Measurements from ENCODE around the gene TENT4B.

Gene TENT4B

GRCh38 chr16:50224286-50224685 is 71.2 kb downstream of the TENT4B start:
- WGBS (ENCODE audit: extremely low coverage, insufficient coverage, insufficient read length), result no CpG with 5 or more reads among the region's 3 CpGs

DNA sequence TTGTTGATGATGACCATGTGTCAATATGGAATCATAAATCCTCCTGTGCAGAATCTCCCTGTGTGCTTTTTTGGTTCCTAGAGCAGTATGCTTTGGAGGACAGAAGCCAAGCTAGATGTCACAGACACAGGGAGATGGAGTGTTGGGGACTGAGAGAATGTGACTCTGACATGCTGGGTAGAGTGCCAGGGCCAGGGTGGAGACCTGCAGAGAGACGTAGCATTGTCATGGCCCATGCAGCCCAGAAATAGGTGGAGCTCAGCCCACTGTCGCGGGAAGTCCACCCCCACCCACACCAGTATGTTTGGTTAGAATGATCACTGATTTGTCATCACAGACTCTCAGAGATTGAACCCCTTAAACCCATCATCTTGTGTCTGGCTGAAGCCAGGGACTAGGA is 74.0 kb downstream of the TENT4B start:
- Histone ChIP-seq H3K4me1 (ENCODE audit: control insufficient read depth in 1 of 2, insufficient read depth in 2 of 2, low read length in 2 of 2) (no peaks in the 10 kb centered on the region), H4K8ac (ENCODE audit: low read depth, low read length) (no peak overlapping the region), H2BK5ac (ENCODE audit: low read depth, low read length, poor library complexity) (no peak overlapping the region), H4K12ac (ENCODE audit: low read depth, low read length) (no peak overlapping the region), H2BK120ac (ENCODE audit: insufficient read depth, low read length, poor library complexity) (no peak overlapping the region), H2AK5ac (ENCODE audit: low read length) (no peak overlapping the region), H3K4me3 (ENCODE audit: low read depth, low read length) (no peak overlapping the region), H3K27ac (ENCODE audit: low read depth, low read length) (no peak overlapping the region), H3K9ac (ENCODE audit: low read length) (no peak overlapping the region), H4K91ac (ENCODE audit: low read depth, low read length) (no peak overlapping the region), H3K27me3 (ENCODE audit: insufficient read depth, low read length) (no peaks in the 10 kb centered on the region), H3K79me1 (ENCODE audit: low read length) (peaks cover 2% of the 10 kb centered on the region), H3K4ac (ENCODE audit: low read depth, low read length) (no peak overlapping the region), H3K23ac (ENCODE audit: low read length) (no peak overlapping the region), H3K9me3 (ENCODE audit: insufficient read depth, low read depth, low read length) (no peaks in the 10 kb centered on the region), H3K18ac (ENCODE audit: low read length) (no peak overlapping the region), H3K4me2 (ENCODE audit: low read length) (no peak overlapping the region), H2AFZ (ENCODE audit: insufficient read depth, low read length, poor library complexity) (no peak overlapping the region), H3K14ac (ENCODE audit: low read length) (no peak overlapping the region), H3K79me2 (ENCODE audit: control insufficient read depth, insufficient read depth, low read length, poor library complexity) (no peaks in the 10 kb centered on the region), H2BK12ac (ENCODE audit: low read length) (no peak overlapping the region), H3K36me3 (ENCODE audit: control insufficient read depth in 1 of 2, insufficient read depth in 2 of 2, low read length in 2 of 2) (peaks cover 5 to 11% of the 10 kb centered on the region in 2 experiments)
- no CpG with 5 or more reads among the region's 3 CpGs for WGBS (ENCODE audit: extremely low coverage, insufficient coverage, insufficient read length)
- DNase-seq, result no peak

More at GRCh38 chr16:50224286-50224685, 71.2 kb downstream of the TENT4B start:
- H2BK12ac ChIP-seq (ENCODE audit: low read length), result no peak overlapping the region
- no peak overlapping the region for H3K27ac ChIP-seq (ENCODE audit: low read depth, low read length)
- H4K8ac ChIP-seq (ENCODE audit: low read depth, low read length), result no peak overlapping the region
- no peaks in the 10 kb centered on the region for H3K9me3 ChIP-seq (ENCODE audit: insufficient read depth, low read depth, low read length)
- H2AFZ ChIP-seq (ENCODE audit: insufficient read depth, low read length, poor library complexity), result no peak overlapping the region
- no peaks in the 10 kb centered on the region for H3K79me2 ChIP-seq (ENCODE audit: control insufficient read depth, insufficient read depth, low read length, poor library complexity)
- H2AK5ac ChIP-seq (ENCODE audit: low read length), result no peak overlapping the region
- H3K18ac ChIP-seq (ENCODE audit: low read length), result no peak overlapping the region
- no peak overlapping the region for H3K14ac ChIP-seq (ENCODE audit: low read length)
- no peaks in the 10 kb centered on the region for H3K27me3 ChIP-seq (ENCODE audit: insufficient read depth, low read length)
- no peak overlapping the region for H2BK120ac ChIP-seq (ENCODE audit: insufficient read depth, low read length, poor library complexity)
- H3K4ac ChIP-seq (ENCODE audit: low read depth, low read length), result no peak overlapping the region
- no peak overlapping the region for H4K12ac ChIP-seq (ENCODE audit: low read depth, low read length)
- H3K4me2 ChIP-seq (ENCODE audit: low read length), result no peak overlapping the region
- H3K36me3 ChIP-seq (ENCODE audit: control insufficient read depth in 1 of 2, insufficient read depth in 2 of 2, low read length in 2 of 2), result peaks cover 7 to 11% of the 10 kb centered on the region in 2 experiments
- no peak overlapping the region for H3K23ac ChIP-seq (ENCODE audit: low read length)
- no peaks in the 10 kb centered on the region for H3K4me1 ChIP-seq (ENCODE audit: control insufficient read depth in 1 of 2, insufficient read depth in 2 of 2, low read length in 2 of 2)
- H4K91ac ChIP-seq (ENCODE audit: low read depth, low read length), result no peak overlapping the region
- DNase-seq, result peak in 1 of 2 donors; percentile 46
- H3K79me1 ChIP-seq (ENCODE audit: low read length), result peaks cover 2% of the 10 kb centered on the region
- no peak overlapping the region for H3K4me3 ChIP-seq (ENCODE audit: low read depth, low read length)
- no peak overlapping the region for H2BK5ac ChIP-seq (ENCODE audit: low read depth, low read length, poor library complexity)
- H3K9ac ChIP-seq (ENCODE audit: low read length), result no peak overlapping the region

GRCh38 chr16:50227665-50228064 is 74.6 kb downstream of the TENT4B start:
- Histone ChIP-seq H3K23ac (ENCODE audit: low read length) (no peak overlapping the region), H3K18ac (ENCODE audit: low read length) (no peak overlapping the region), H3K36me3 (ENCODE audit: control insufficient read depth in 1 of 2, insufficient read depth in 2 of 2, low read length in 2 of 2) (peaks cover 4 to 11% of the 10 kb centered on the region in 2 experiments), H2AK5ac (ENCODE audit: low read length) (no peak overlapping the region), H2AFZ (ENCODE audit: insufficient read depth, low read length, poor library complexity) (no peak overlapping the region), H3K79me1 (ENCODE audit: low read length) (peaks cover 2% of the 10 kb centered on the region), H3K4me3 (ENCODE audit: low read depth, low read length) (no peak overlapping the region), H3K4me1 (ENCODE audit: control insufficient read depth in 1 of 2, insufficient read depth in 2 of 2, low read length in 2 of 2) (no peaks in the 10 kb centered on the region), H3K14ac (ENCODE audit: low read length) (no peak overlapping the region), H2BK5ac (ENCODE audit: low read depth, low read length, poor library complexity) (no peak overlapping the region), H4K91ac (ENCODE audit: low read depth, low read length) (no peak overlapping the region), H2BK12ac (ENCODE audit: low read length) (no peak overlapping the region), H3K27ac (ENCODE audit: low read depth, low read length) (no peak overlapping the region), H3K9ac (ENCODE audit: low read length) (no peak overlapping the region), H3K4me2 (ENCODE audit: low read length) (no peak overlapping the region), H4K8ac (ENCODE audit: low read depth, low read length) (no peak overlapping the region), H3K79me2 (ENCODE audit: control insufficient read depth, insufficient read depth, low read length, poor library complexity) (no peaks in the 10 kb centered on the region), H3K27me3 (ENCODE audit: insufficient read depth, low read length) (no peaks in the 10 kb centered on the region), H2BK120ac (ENCODE audit: insufficient read depth, low read length, poor library complexity) (no peak overlapping the region), H3K4ac (ENCODE audit: low read depth, low read length) (no peak overlapping the region), H3K9me3 (ENCODE audit: insufficient read depth, low read depth, low read length) (no peaks in the 10 kb centered on the region), H4K12ac (ENCODE audit: low read depth, low read length) (no peak overlapping the region)
- DNase-seq, result no peak
- WGBS (ENCODE audit: extremely low coverage, insufficient coverage, insufficient read length), result no CpG with 5 or more reads among the region's 8 CpGs

- H3K27ac ChIP-seq (ENCODE audit: low read depth, low read length), result no peak overlapping the region
- H4K12ac ChIP-seq (ENCODE audit: low read depth, low read length), result no peak overlapping the region
- H3K23ac ChIP-seq (ENCODE audit: low read length), result no peak overlapping the region
- no peak overlapping the region for H3K18ac ChIP-seq (ENCODE audit: low read length)
- H3K9ac ChIP-seq (ENCODE audit: low read length), result no peak overlapping the region
- H3K4me2 ChIP-seq (ENCODE audit: low read length), result no peak overlapping the region
- no peaks in the 10 kb centered on the region for H3K4me1 ChIP-seq (ENCODE audit: control insufficient read depth in 1 of 2, insufficient read depth in 2 of 2, low read length in 2 of 2)
- H2BK12ac ChIP-seq (ENCODE audit: low read length), result no peak overlapping the region
- H2BK5ac ChIP-seq (ENCODE audit: low read depth, low read length, poor library complexity), result no peak overlapping the region
- H2BK120ac ChIP-seq (ENCODE audit: insufficient read depth, low read length, poor library complexity), result no peak overlapping the region
- H2AFZ ChIP-seq (ENCODE audit: insufficient read depth, low read length, poor library complexity), result no peak overlapping the region
- no peak overlapping the region for H3K14ac ChIP-seq (ENCODE audit: low read length)
- no peak overlapping the region for H2AK5ac ChIP-seq (ENCODE audit: low read length)
- H4K91ac ChIP-seq (ENCODE audit: low read depth, low read length), result no peak overlapping the region
- H3K27me3 ChIP-seq (ENCODE audit: insufficient read depth, low read length), result no peaks in the 10 kb centered on the region
- no peak overlapping the region for H3K4me3 ChIP-seq (ENCODE audit: low read depth, low read length)
- no peak overlapping the region for H3K4ac ChIP-seq (ENCODE audit: low read depth, low read length)
- no peak overlapping the region for H4K8ac ChIP-seq (ENCODE audit: low read depth, low read length)
- H3K9me3 ChIP-seq (ENCODE audit: insufficient read depth, low read depth, low read length), result no peaks in the 10 kb centered on the region
- DNase-seq, result no peak
- H3K79me1 ChIP-seq (ENCODE audit: low read length), result peaks cover 2% of the 10 kb centered on the region
- peaks cover 2 to 11% of the 10 kb centered on the region in 2 experiments for H3K36me3 ChIP-seq (ENCODE audit: control insufficient read depth in 1 of 2, insufficient read depth in 2 of 2, low read length in 2 of 2)
- H3K79me2 ChIP-seq (ENCODE audit: control insufficient read depth, insufficient read depth, low read length, poor library complexity), result no peaks in the 10 kb centered on the region
- no CpG with 5 or more reads among the region's 5 CpGs for WGBS (ENCODE audit: extremely low coverage, insufficient coverage, insufficient read length)
Measured at GRCh38 chr16:50228364-50228868, 75.3 kb downstream of the TENT4B start.
